Immature natural killer cell (primary cell): Measurements from ENCODE around the gene CACNA1C. TPM values are rescaled to one million over a fixed set of nuclear protein-coding genes. Genes with fewer than 3 reads are reported as not detected.

Experiments
- DNase-seq, 3 donors: peaks; one replicate each; pipeline ENCODE4 v3.0.0; 2022; ENCODE audit warnings: mixed read lengths in 1 of 3
- H3K27ac Mint-ChIP-seq, 6 donors: one replicate each; pipeline ENCODE4 v1.8.0; 2020; ENCODE audit warnings: mixed read lengths in 6 of 6, mild to moderate bottlenecking in 5 of 6, inconsistent platforms in 4 of 6, moderate library complexity in 3 of 6
- H3K27me3 Mint-ChIP-seq, 3 donors: one replicate each; pipeline ENCODE4 v1.8.0; 2020 to 2021; ENCODE audit warnings: low read depth in 3 of 3, mild to moderate bottlenecking in 3 of 3, mixed read lengths in 3 of 3, moderate library complexity in 3 of 3, inconsistent platforms in 1 of 3
- H3K36me3 Mint-ChIP-seq, 3 donors: one replicate each; pipeline ENCODE4 v1.8.0; 2020; ENCODE audit warnings: mixed read lengths in 3 of 3, inconsistent platforms in 2 of 3, mild to moderate bottlenecking in 2 of 3
- H3K4me1 Mint-ChIP-seq, 2 donors: one replicate each; pipeline ENCODE4 v1.8.0; 2020; ENCODE audit warnings: inconsistent platforms in 2 of 2, mild to moderate bottlenecking in 2 of 2, mixed read lengths in 2 of 2, moderate library complexity in 1 of 2
- H3K4me3 Mint-ChIP-seq, 5 donors: one replicate each; pipeline ENCODE4 v1.8.0; 2020; ENCODE audit warnings: mild to moderate bottlenecking in 5 of 5, mixed read lengths in 5 of 5, inconsistent platforms in 3 of 5, moderate library complexity in 3 of 5
- H3K9me3 Mint-ChIP-seq, 6 donors: one replicate each; pipeline ENCODE4 v1.8.0; 2020; ENCODE audit warnings: mild to moderate bottlenecking in 6 of 6, mixed read lengths in 6 of 6, inconsistent platforms in 4 of 6, moderate library complexity in 3 of 6
- polyA plus RNA-seq, 3 donors: library from polyadenylated mRNA; unstranded; fragments of 300-500 nt; fragmentation: Illumina TruSeq; gene quantifications; one replicate each; pipeline ENCODE4 v1.2.3, GENCODE V29; 2021

CACNA1C gene
- polyA plus RNA-seq, 3 donors from 2014 or later = 0.05 to 0.36 (median 0.12) TPM

GRCh38 chr12:2411011-2411410 lies 358.2 kb downstream of the CACNA1C start:
- Mint-ChIP-seq H3K27me3 (peaks cover 0 to 3% (median 1%) of the 10 kb centered on the region in 3 donors), H3K27ac (peak overlapping the region in 1 of 6 donors; percentile 50), H3K9me3 (no peaks in the 10 kb centered on the region), H3K36me3 (no peaks in the 10 kb centered on the region), H3K4me1 (no peaks in the 10 kb centered on the region), H3K4me3 (no peak overlapping the region)
- no peak for DNase-seq

DNA sequence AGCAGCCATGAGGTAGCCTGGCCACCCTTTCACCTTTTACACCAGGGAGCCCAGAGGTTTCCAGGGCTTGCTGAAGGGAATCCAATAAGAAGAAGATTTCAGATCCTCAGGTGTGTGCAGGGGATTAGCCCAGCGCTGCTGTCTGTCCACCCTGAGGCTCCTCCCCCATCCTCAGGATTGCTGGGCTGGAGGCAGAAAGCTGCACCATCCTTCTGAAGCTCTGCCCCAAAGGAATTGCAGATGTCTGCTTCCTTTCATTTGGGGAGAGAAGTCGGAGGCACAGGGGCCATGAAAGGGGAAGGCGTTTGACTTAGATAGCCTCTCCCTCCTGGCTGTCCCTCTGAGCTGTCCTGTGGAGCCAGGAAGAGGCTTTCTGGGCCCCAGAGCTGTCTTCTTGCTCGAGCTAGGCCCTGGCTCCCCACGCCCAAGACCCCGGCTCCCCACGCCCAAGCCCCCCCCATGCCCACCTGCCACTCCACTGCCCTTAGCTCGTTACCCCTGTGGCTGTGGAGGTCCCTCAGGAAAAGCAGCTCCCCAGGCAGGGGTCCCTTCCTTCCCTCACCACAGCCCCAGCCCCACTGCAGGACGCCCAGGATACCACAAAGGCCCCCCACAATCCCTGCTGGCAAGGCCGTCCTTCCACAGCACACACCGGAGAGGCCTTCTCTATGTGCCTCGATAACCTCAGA lies 359.0 kb downstream of the CACNA1C start:
- H3K27ac Mint-ChIP-seq = no peak overlapping the region
- no peak for DNase-seq
- H3K27me3 Mint-ChIP-seq = peaks cover 1 to 3% (median 3%) of the 10 kb centered on the region in 3 donors
- H3K9me3 Mint-ChIP-seq = no peaks in the 10 kb centered on the region
- no peaks in the 10 kb centered on the region for H3K36me3 Mint-ChIP-seq
- H3K4me1 Mint-ChIP-seq = no peaks in the 10 kb centered on the region
- H3K4me3 Mint-ChIP-seq = no peak overlapping the region

DNA sequence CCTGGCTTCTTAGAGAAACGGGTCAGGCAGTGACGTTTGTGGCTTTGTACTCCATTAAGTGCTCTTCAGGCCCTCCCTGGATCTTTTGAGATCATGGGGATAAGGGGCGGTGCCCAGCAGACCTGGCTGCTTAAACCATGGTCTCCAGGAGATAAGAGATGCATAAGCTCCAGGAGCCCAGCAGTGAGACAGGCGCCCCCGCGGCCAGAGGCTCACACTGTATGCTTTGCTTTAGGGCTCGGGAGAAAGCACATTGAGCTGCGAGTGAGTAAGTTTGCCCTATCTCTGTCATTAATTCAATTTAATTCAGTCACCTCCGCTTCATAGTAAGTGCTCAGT lies 359.5 kb downstream of the CACNA1C start:
- H3K36me3 Mint-ChIP-seq = no peaks in the 10 kb centered on the region
- H3K4me1 Mint-ChIP-seq = no peaks in the 10 kb centered on the region
- H3K27me3 Mint-ChIP-seq = peaks cover 1 to 3% (median 3%) of the 10 kb centered on the region in 3 donors

GRCh38 chr12:2413301-2413700 lies 360.5 kb downstream of the CACNA1C start:
- Mint-ChIP-seq H3K27ac (no peak overlapping the region), H3K9me3 (no peaks in the 10 kb centered on the region), H3K4me3 (no peak overlapping the region), H3K27me3 (peaks cover 1 to 5% (median 3%) of the 10 kb centered on the region in 3 donors), H3K4me1 (no peaks in the 10 kb centered on the region), H3K36me3 (no peaks in the 10 kb centered on the region)
- DNase-seq = no peak

More for the DNA sequence above, 359.5 kb downstream of the CACNA1C start:
- no peak for DNase-seq
- Mint-ChIP-seq H3K4me3 (no peak overlapping the region), H3K27ac (no peak overlapping the region), H3K9me3 (no peaks in the 10 kb centered on the region)

DNA sequence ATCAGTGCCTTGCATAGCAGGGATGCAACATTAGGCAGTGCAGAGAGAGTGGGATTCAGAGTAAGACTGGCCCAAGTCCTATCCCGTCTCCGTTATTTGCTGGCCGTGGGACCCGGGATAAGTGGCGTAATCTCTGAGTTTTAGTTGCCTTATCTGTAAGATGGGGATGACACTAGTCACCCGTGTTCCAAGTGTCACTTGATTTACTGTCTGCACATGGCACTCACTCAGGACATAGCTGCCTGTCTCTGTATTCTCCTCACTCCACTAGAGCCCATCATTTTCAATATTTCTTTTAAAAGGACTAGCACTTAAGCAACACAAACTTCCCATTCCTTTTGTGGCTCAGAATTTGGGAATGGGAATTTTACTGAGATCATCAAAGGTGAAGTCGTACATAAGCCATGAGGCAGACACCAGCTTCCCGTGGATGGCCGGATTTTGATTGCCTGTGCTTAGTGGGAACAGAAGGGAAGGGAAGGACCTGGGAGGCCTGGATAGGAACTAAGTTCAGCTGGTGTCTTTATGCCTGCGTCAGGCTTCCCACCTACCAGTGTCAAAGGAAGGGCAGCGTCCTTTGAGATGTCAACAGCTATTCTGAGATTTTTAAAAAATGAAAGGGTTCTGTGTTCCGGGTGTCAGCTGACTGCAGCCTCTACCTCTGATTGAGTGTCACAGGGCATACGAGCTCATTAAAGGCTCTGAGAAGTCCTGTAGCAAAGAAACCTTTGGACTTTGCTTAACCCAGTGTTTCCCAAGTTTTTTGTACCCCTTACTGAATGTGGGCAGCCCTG lies 361.4 kb downstream of the CACNA1C start:
- no peaks in the 10 kb centered on the region for H3K4me1 Mint-ChIP-seq
- DNase-seq = no peak
- no peak overlapping the region for H3K27ac Mint-ChIP-seq
- peaks cover 1 to 5% (median 3%) of the 10 kb centered on the region in 3 donors for H3K27me3 Mint-ChIP-seq
- no peaks in the 10 kb centered on the region for H3K36me3 Mint-ChIP-seq
- no peak overlapping the region for H3K4me3 Mint-ChIP-seq
- H3K9me3 Mint-ChIP-seq = no peaks in the 10 kb centered on the region

- no peaks in the 10 kb centered on the region for H3K4me1 Mint-ChIP-seq
- H3K4me3 Mint-ChIP-seq = no peak overlapping the region
- DNase-seq = no peak
- H3K36me3 Mint-ChIP-seq = no peaks in the 10 kb centered on the region
- peaks cover 0 to 5% (median 1%) of the 10 kb centered on the region in 3 donors for H3K27me3 Mint-ChIP-seq
- H3K27ac Mint-ChIP-seq = no peak overlapping the region
- no peaks in the 10 kb centered on the region for H3K9me3 Mint-ChIP-seq
Observed at GRCh38 chr12:2414810-2415567, 362.2 kb downstream of the CACNA1C start.

DNA sequence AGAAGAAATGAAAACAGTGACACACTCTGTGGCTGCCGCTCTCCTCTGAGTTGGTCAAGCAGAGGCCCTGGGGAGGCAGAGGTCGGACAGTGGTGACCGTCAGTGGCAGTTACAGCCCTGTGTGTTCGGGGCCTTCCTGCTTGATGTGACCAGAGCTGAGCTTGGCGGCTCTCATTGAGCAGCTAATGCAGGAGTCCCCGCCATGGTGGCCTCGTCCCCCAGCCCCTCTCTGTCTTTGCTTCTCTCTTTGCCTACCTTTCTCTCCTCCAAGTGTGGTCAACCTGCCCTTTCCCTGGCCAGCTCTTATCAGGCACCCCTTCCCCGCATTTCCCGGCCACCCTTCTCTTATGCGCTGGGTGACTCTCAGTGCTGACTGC lies 362.8 kb downstream of the CACNA1C start:
- Mint-ChIP-seq H3K9me3 (no peaks in the 10 kb centered on the region), H3K4me1 (no peaks in the 10 kb centered on the region), H3K4me3 (no peak overlapping the region), H3K27ac (no peak overlapping the region), H3K36me3 (no peaks in the 10 kb centered on the region), H3K27me3 (peaks cover 0 to 5% (median 1%) of the 10 kb centered on the region in 3 donors)
- no peak for DNase-seq

DNA sequence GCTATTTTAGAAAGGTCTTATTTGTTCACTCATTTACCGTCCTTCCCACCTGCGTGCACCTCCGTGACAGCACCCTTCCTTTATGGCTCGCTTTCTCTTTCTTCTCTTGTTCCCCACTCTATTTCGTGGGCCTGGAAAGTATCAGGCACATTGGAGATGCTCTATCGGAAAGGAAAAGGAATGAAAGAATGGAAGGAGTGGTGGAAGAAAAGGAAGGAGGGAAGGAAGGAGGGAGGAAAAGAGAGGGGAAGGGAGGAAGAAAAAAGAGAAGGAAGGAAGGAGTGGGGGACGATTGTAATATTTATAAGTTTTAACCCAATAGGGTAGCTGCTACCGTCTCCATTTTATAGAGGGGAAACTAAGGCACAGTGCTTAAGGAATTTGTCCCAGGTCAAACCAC lies 363.4 kb downstream of the CACNA1C start:
- no peak overlapping the region for H3K27ac Mint-ChIP-seq
- no peaks in the 10 kb centered on the region for H3K4me1 Mint-ChIP-seq
- H3K4me3 Mint-ChIP-seq = no peak overlapping the region
- no peaks in the 10 kb centered on the region for H3K9me3 Mint-ChIP-seq
- DNase-seq = no peak
- H3K27me3 Mint-ChIP-seq = peaks cover 0 to 7% (median 1%) of the 10 kb centered on the region in 3 donors
- no peaks in the 10 kb centered on the region for H3K36me3 Mint-ChIP-seq

- Mint-ChIP-seq H3K27ac (no peak overlapping the region), H3K36me3 (no peaks in the 10 kb centered on the region), H3K4me3 (no peak overlapping the region), H3K27me3 (peaks cover 0 to 10% (median 0%) of the 10 kb centered on the region in 3 donors), H3K9me3 (no peaks in the 10 kb centered on the region), H3K4me1 (no peaks in the 10 kb centered on the region)
- DNase-seq = no peak
Observed at GRCh38 chr12:2417481-2418160, 364.8 kb downstream of the CACNA1C start.

- DNase-seq = no peak
- Mint-ChIP-seq H3K27ac (no peak overlapping the region), H3K27me3 (peaks cover 0 to 10% (median 0%) of the 10 kb centered on the region in 3 donors), H3K4me1 (no peaks in the 10 kb centered on the region), H3K4me3 (no peak overlapping the region), H3K36me3 (no peaks in the 10 kb centered on the region), H3K9me3 (no peaks in the 10 kb centered on the region)
Observed at GRCh38 chr12:2418579-2418978, 365.8 kb downstream of the CACNA1C start.

GRCh38 chr12:2422591-2422990 lies 369.8 kb downstream of the CACNA1C start:
- Mint-ChIP-seq H3K27ac (no peak overlapping the region), H3K36me3 (no peaks in the 10 kb centered on the region), H3K4me1 (no peaks in the 10 kb centered on the region)

GRCh38 chr12:2429032-2429431 lies 376.2 kb downstream of the CACNA1C start:
- Mint-ChIP-seq H3K4me1 (no peaks in the 10 kb centered on the region), H3K36me3 (no peaks in the 10 kb centered on the region), H3K27me3 (peaks cover 0 to 7% (median 1%) of the 10 kb centered on the region in 3 donors), H3K27ac (no peak overlapping the region), H3K9me3 (no peaks in the 10 kb centered on the region), H3K4me3 (no peak overlapping the region)
- no peak for DNase-seq

More at GRCh38 chr12:2422591-2422990, 369.8 kb downstream of the CACNA1C start:
- Mint-ChIP-seq H3K9me3 (no peaks in the 10 kb centered on the region), H3K4me3 (no peak overlapping the region), H3K27me3 (peaks cover 0 to 15% (median 0%) of the 10 kb centered on the region in 3 donors)
- DNase-seq = no peak

GRCh38 chr12:2431810-2432209 lies 379.0 kb downstream of the CACNA1C start:
- no peak overlapping the region for H3K27ac Mint-ChIP-seq
- peaks cover 0 to 1% (median 0%) of the 10 kb centered on the region in 3 donors for H3K27me3 Mint-ChIP-seq
- peaks cover 0 to 2% (median 0%) of the 10 kb centered on the region in 6 donors for H3K9me3 Mint-ChIP-seq
- no peaks in the 10 kb centered on the region for H3K4me1 Mint-ChIP-seq
- H3K4me3 Mint-ChIP-seq = no peak overlapping the region
- no peak for DNase-seq
- H3K36me3 Mint-ChIP-seq = no peaks in the 10 kb centered on the region
